Hair follicle dermal papilla cell (primary cell): Measurements from ENCODE around the gene GPR101. TPM values are rescaled to one million over a fixed set of nuclear protein-coding genes. Genes with fewer than 3 reads are reported as not detected.

Experiments used
- total RNA-seq: library from RNA; depleted of rRNA; stranded (reverse); fragments of >200 nt; gene quantifications from 2 replicates; pipeline ENCODE4 v1.2.3, GENCODE V29; 2012

Gene GPR101
- not detected in 2 replicates for total RNA-seq

GRCh38 chrX:137033774-137034507 is at the start of gene GPR101:
GPR101 (minus strand) TSS chrX:137033995; CDS start chrX:137031674, 2,321 bp downstream.

Other genes with a start within 250 kb of the GPR101 start
- gene RBMX, start 153.3 kb downstream of the GPR101 start, total RNA-seq = 158 and 235 TPM in 2 replicates